ENCODE data around the gene HSDL2. TPM values are rescaled to one million over a fixed set of nuclear protein-coding genes. Genes with fewer than 3 reads are reported as not detected.

Gene HSDL2
- 10 to 100 TPM; 24.7 to 30.9 TPM for total RNA-seq

DNA sequence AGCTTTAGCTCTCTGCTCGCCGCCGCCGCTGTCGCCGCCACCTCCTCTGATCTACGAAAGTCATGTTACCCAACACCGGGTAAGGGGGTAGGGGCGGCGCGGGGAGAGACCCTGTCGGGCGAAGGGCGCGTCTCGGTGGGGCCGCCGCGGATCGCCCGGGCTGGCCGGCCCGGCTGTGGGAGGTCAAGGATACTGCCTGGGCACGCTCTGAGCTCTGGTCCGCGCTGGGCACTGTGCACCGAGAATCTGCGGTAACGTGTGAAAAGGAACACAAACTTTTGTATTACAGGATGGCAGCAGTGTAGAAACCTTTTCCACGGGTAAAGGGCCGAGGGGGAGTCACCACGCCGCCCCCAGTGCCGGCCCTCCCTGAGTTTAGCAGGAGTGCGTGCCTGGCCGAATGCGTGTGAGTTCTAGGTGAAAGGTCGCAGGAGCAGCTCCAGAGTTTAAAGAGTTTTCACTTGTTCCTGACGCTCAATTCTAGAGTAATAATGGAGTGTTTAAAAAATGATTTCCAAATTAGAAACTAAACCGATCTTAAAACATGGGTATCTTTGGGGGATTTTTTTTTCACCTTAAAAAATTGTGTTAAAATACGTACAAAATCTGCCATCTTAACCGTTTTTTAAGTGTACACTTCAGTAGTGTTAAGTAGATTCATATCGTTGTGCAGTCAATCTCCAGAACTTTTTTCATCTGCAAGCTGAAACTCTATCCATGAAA is at the start of gene HSDL2:
TSS of gene HSDL2 (plus strand) at position 7 of the 723 bp plus-strand sequence. CDS start at position 63, 56 bp downstream.
- POLR2A ChIA-PET = interaction anchor here (0.6 to 1.8 kb wide), 6 partner anchors 35 to 770 kb away, joined by 3 to 7 read pairs (median 4); partner anchors contain the start of genes INIP and PTBP3
- CTCF ChIA-PET = interaction anchor here (0.6 to 2.7 kb wide), 11 partner anchors 18 to 337 kb away, joined by 3 to 16 read pairs (median 6); partner anchors contain the start of genes INIP and PTBP3

DNA sequence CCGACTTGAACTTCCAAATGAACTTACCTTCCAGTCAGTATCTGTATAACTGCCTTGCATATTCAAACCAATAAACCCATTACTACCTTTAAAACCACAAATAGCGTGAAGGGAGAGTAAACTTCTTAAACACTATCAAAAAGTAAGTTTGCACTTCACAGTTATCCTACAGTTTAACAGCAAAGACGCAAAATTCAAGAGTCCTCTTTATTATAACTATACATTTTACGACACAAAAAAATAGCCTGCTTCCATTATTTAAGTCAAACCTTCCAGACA is 48.3 kb upstream of the HSDL2 start:
- peak overlapping the region; percentile 93 for H3K27ac Mint-ChIP-seq
- ChIA-PET CTCF (interaction anchor here (0.6 to 1.9 kb wide), 5 partner anchors 11 to 125 kb away, joined by 3 to 10 read pairs (median 4); no protein-coding TSS in a partner anchor), POLR2A (no interaction called here)
- DNase-seq = no peak
- H3K36me3 Mint-ChIP-seq (ENCODE audit: low read depth) = no peaks in the 10 kb centered on the region
- ATAC-seq = no peak
- H3K27me3 Mint-ChIP-seq = no peaks in the 10 kb centered on the region
- peaks cover 47% of the 10 kb centered on the region for H3K4me1 Mint-ChIP-seq
- H3K4me3 Mint-ChIP-seq = peak overlapping the region; percentile 89
- intact Hi-C loops (cut with DNase I, micrococcal nuclease) = loop anchor here (2.0 to 5.0 kb wide), 6 partner anchors 15 to 699 kb away; partner anchors contain the start of gene DNAJC25 (in 1 of the 2)
- H3K9me3 Mint-ChIP-seq (ENCODE audit: low read depth) = peaks cover 2% of the 10 kb centered on the region

More for the DNA sequence above, at the start of gene HSDL2:
- DNase-seq (peak; percentile 49), ATAC-seq (peak; percentile 6)
- Mint-ChIP-seq H3K4me3 (peak within 1 kb of the TSS; percentile 98), H3K4me1 (peaks cover 42% of the 10 kb centered on the region), H3K27ac (peak within 1 kb of the TSS; percentile 100), H3K36me3 (ENCODE audit: low read depth) (no peaks in the 10 kb centered on the region), H3K27me3 (no peaks in the 10 kb centered on the region), H3K9me3 (ENCODE audit: low read depth) (no peaks in the 10 kb centered on the region)
- intact Hi-C loops (cut with DNase I, micrococcal nuclease) = no loop called here

GRCh38 chr9:112332214-112332613 is 47.7 kb upstream of the HSDL2 start:
- peak overlapping the region; percentile 89 for H3K4me3 Mint-ChIP-seq
- DNase-seq (no peak), ATAC-seq (no peak)
- H3K9me3 Mint-ChIP-seq (ENCODE audit: low read depth) = peaks cover 2% of the 10 kb centered on the region
- H3K4me1 Mint-ChIP-seq = peaks cover 47% of the 10 kb centered on the region
- POLR2A ChIA-PET = interaction anchor here (0.8 to 2.1 kb wide), 2 partner anchors 47 to 219 kb away, joined by 3 to 7 read pairs; partner anchors contain the start of gene HSDL2
- intact Hi-C loops (cut with DNase I, micrococcal nuclease) = loop anchor here (2.0 to 5.0 kb wide), 8 partner anchors 35 to 700 kb away; partner anchors contain the start of genes DNAJC25 (in 1 of the 2), INIP (in 1 of the 2) and SUSD1 (in 1 of the 2)
- no peaks in the 10 kb centered on the region for H3K36me3 Mint-ChIP-seq (ENCODE audit: low read depth)
- no peaks in the 10 kb centered on the region for H3K27me3 Mint-ChIP-seq
- CTCF ChIA-PET = interaction anchor here (0.8 to 1.9 kb wide), 5 partner anchors 12 to 212 kb away, joined by 3 to 10 read pairs (median 3); no protein-coding TSS in a partner anchor
- peak overlapping the region; percentile 93 for H3K27ac Mint-ChIP-seq

DNA sequence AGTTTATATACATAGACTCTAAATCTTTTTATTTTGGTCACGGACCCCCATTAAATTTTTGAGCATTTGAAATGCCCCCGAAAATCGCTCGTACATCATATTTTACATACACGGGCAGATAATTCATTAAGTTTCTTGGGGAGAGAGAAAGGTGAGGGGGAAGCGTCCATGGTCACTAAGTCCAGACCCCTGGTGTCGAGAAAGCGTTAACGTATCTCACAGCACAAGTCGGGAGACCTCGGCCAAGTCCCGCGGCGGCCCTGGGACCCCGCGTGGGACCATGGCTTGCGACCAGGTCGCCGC is 47.3 kb upstream of the HSDL2 start:
- Mint-ChIP-seq H3K27ac (peak overlapping the region; percentile 93), H3K4me1 (peaks cover 43% of the 10 kb centered on the region), H3K4me3 (peak overlapping the region; percentile 89), H3K36me3 (ENCODE audit: low read depth) (no peaks in the 10 kb centered on the region), H3K27me3 (no peaks in the 10 kb centered on the region), H3K9me3 (ENCODE audit: low read depth) (peaks cover 2% of the 10 kb centered on the region)
- ATAC-seq = no peak
- ChIA-PET POLR2A (interaction anchor here (0.6 to 2.1 kb wide), 3 partner anchors 36 to 220 kb away, joined by 3 to 7 read pairs (median 3); partner anchors contain the start of gene HSDL2), CTCF (interaction anchor here (0.8 to 1.9 kb wide), 4 partner anchors 12 to 212 kb away, joined by 3 to 10 read pairs (median 4); no protein-coding TSS in a partner anchor)
- intact Hi-C loops (cut with DNase I, micrococcal nuclease) = loop anchor here (2.0 to 5.0 kb wide), 8 partner anchors 35 to 700 kb away; partner anchors contain the start of genes DNAJC25 (in 1 of the 2), INIP (in 1 of the 2) and SUSD1 (in 1 of the 2)
- DNase-seq = no peak

GRCh38 chr9:112332977-112333638 is 46.8 kb upstream of the HSDL2 start, which contains the start of gene PTBP3:
Gene PTBP3 (minus strand): TSS chr9:112333619. CDS start chr9:112297865, 35,754 bp downstream.
- intact Hi-C loops (cut with DNase I, micrococcal nuclease) = loop anchor here (1.0 to 5.0 kb wide), 20 partner anchors 22 to 888 kb away; partner anchors contain the start of genes INIP (in 2 of the 2), SUSD1 (in 2 of the 2), DNAJC25 (in 1 of the 2) and FKBP15 (in 1 of the 2)
- ATAC-seq (peak; percentile 70), DNase-seq (peak; percentile 85)
- Mint-ChIP-seq H3K27me3 (no peaks in the 10 kb centered on the region), H3K4me3 (peak within 1 kb of the TSS; percentile 89), H3K36me3 (ENCODE audit: low read depth) (no peaks in the 10 kb centered on the region), H3K27ac (peak within 1 kb of the TSS; percentile 98), H3K9me3 (ENCODE audit: low read depth) (peaks cover 2% of the 10 kb centered on the region), H3K4me1 (peaks cover 38% of the 10 kb centered on the region)
- ChIA-PET POLR2A (interaction anchor here (0.6 to 2.1 kb wide), 6 partner anchors 12 to 436 kb away, joined by 3 to 7 read pairs (median 4); partner anchors contain the start of genes HSDL2 and UGCG), CTCF (interaction anchor here (0.6 to 1.9 kb wide), 5 partner anchors 13 to 340 kb away, joined by 3 to 10 read pairs (median 4); partner anchors contain the start of gene HSDL2)

- ChIA-PET POLR2A (interaction anchor here (0.6 to 2.1 kb wide), 5 partner anchors 11 to 437 kb away, joined by 3 to 7 read pairs (median 4); partner anchors contain the start of genes HSDL2 and UGCG), CTCF (interaction anchor here (0.6 to 1.4 kb wide), 4 partner anchors 45 to 340 kb away, joined by 3 to 6 read pairs (median 4); partner anchors contain the start of gene HSDL2)
- H3K4me1 Mint-ChIP-seq = peaks cover 33% of the 10 kb centered on the region
- H3K4me3 Mint-ChIP-seq = peak overlapping the region; percentile 89
- ATAC-seq = peak; percentile 84
- no peaks in the 10 kb centered on the region for H3K36me3 Mint-ChIP-seq (ENCODE audit: low read depth)
- peak; percentile 97 for DNase-seq
- H3K9me3 Mint-ChIP-seq (ENCODE audit: low read depth) = no peaks in the 10 kb centered on the region
- no peaks in the 10 kb centered on the region for H3K27me3 Mint-ChIP-seq
- intact Hi-C loops (cut with DNase I, micrococcal nuclease) = loop anchor here (1.0 to 5.0 kb wide), 20 partner anchors 21 to 887 kb away; partner anchors contain the start of genes INIP (in 2 of the 2), SUSD1 (in 2 of the 2), DNAJC25 (in 1 of the 2) and FKBP15 (in 1 of the 2)
- H3K27ac Mint-ChIP-seq = peak overlapping the region; percentile 98
These were observed 46.1 kb upstream of the HSDL2 start for GRCh38 chr9:112333639-112334431.

DNA sequence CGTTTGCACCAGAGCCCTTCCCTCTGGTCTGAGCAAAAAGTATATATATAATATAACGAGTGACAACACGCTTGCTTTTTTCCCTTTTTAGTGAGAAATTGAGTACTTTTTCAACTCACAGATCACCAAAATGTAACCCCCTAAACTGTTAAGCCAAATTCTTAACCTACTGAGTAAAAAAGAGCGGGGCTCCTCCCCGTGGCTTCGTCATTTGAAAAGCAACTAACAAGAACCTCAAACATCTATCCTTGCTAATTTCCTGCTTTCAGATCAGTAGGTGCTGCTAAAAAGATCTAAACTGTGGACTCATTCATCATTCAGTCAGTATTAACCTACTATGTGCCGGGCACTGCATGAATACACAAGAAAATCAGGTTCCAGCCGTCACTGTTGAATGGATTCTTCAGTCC is 45.5 kb upstream of the HSDL2 start:
- POLR2A ChIA-PET = interaction anchor here (2.1 kb wide), 1 partner anchor 45 kb away, joined by 7 read pairs; the partner anchor contains the start of gene HSDL2
- Mint-ChIP-seq H3K4me3 (peak overlapping the region; percentile 89), H3K27ac (peak overlapping the region; percentile 98), H3K36me3 (ENCODE audit: low read depth) (no peaks in the 10 kb centered on the region), H3K9me3 (ENCODE audit: low read depth) (no peaks in the 10 kb centered on the region), H3K4me1 (peaks cover 31% of the 10 kb centered on the region), H3K27me3 (no peaks in the 10 kb centered on the region)
- intact Hi-C loops (cut with DNase I, micrococcal nuclease) = loop anchor here (1.0 to 5.0 kb wide), 8 partner anchors 26 to 702 kb away; partner anchors contain the start of gene DNAJC25 (in 1 of the 2)
- DNase-seq (peak; percentile 76), ATAC-seq (peak; percentile 33)
- CTCF ChIA-PET = interaction anchor here (1.0 to 1.4 kb wide), 3 partner anchors 10 to 45 kb away, joined by 4 to 6 read pairs (median 5); partner anchors contain the start of gene HSDL2

DNA sequence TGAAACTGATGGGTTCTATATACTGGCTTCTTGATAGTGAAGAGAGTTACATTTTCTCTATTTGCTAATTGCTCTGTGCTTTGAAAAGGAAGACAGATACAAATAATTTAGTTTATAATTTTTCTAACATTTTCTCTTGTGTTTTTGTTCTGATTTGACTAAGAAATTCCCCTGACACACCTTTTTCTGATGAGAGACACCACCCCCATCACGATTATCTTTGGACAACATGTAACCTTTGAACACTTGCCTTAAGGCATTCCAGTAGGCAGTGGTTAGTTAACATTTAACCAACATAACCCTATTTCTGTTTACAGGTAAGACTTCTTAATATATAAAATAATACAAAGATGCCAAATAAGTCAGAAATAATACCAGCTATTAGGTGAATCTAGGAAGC is 42.4 kb upstream of the HSDL2 start:
- CTCF ChIA-PET = interaction anchor here (0.5 to 1.1 kb wide), 4 partner anchors 13 to 240 kb away, joined by 3 read pairs; partner anchors contain the start of gene HSDL2
- Mint-ChIP-seq H3K27me3 (no peaks in the 10 kb centered on the region), H3K4me3 (no peak overlapping the region), H3K27ac (no peak overlapping the region), H3K9me3 (ENCODE audit: low read depth) (no peaks in the 10 kb centered on the region), H3K36me3 (ENCODE audit: low read depth) (no peaks in the 10 kb centered on the region), H3K4me1 (peaks cover 9% of the 10 kb centered on the region)
- POLR2A ChIA-PET = no interaction called here
- intact Hi-C loops (cut with DNase I, micrococcal nuclease) = no loop called here
- DNase-seq (no peak), ATAC-seq (no peak)

DNA sequence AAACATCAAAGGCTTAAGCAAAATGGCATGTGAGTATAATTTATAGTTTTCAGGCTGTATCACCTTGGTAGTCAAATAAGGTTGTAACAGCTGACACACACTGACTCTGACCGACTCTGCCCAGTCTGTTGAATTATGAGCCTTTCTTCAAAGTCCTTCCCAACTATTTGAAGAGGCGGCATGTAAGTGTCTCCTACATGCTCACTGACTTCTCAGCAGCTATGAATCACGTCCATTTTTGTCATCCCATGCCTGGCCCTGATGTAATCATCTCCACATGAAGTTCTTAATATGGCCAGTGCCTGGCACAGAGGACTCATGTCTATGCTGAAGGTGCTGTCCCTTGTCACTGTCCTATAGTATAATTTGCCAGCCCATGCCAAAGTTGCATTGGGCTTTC is 41.3 kb upstream of the HSDL2 start:
- H3K27me3 Mint-ChIP-seq = no peaks in the 10 kb centered on the region
- CTCF ChIA-PET = no interaction called here
- no peaks in the 10 kb centered on the region for H3K36me3 Mint-ChIP-seq (ENCODE audit: low read depth)
- POLR2A ChIA-PET = no interaction called here
- ATAC-seq = no peak
- no peak overlapping the region for H3K4me3 Mint-ChIP-seq
- H3K4me1 Mint-ChIP-seq = peaks cover 9% of the 10 kb centered on the region
- H3K9me3 Mint-ChIP-seq (ENCODE audit: low read depth) = no peaks in the 10 kb centered on the region
- H3K27ac Mint-ChIP-seq = no peak overlapping the region
- intact Hi-C loops (cut with DNase I, micrococcal nuclease) = no loop called here
- DNase-seq = no peak

DNA sequence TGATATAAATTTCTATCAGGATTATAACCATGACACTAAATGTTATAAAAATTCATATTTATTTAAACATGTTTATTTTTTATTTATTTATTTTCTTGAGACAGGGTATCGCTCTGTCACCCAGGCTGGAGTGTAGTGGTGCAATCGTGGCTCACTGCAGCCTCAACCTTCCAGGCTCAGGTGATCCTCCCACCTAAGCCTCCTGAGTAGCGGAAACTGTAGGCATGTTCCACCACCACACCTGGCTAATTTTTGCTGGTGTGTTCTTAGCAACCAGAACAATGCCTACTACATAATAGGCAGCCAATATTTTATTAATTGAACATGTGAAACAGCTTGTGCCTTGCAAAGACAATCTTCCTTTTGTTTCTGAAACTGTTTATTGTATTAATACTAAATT is 40.0 kb upstream of the HSDL2 start:
- intact Hi-C loops (cut with DNase I, micrococcal nuclease) = no loop called here
- DNase-seq (no peak), ATAC-seq (no peak)
- Mint-ChIP-seq H3K27me3 (no peaks in the 10 kb centered on the region), H3K27ac (no peak overlapping the region), H3K9me3 (ENCODE audit: low read depth) (no peaks in the 10 kb centered on the region), H3K4me1 (peaks cover 5% of the 10 kb centered on the region), H3K36me3 (ENCODE audit: low read depth) (no peaks in the 10 kb centered on the region), H3K4me3 (no peak overlapping the region)
- CTCF ChIA-PET = interaction anchor here (0.6 kb wide), 1 partner anchor 103 kb away, joined by 3 read pairs; no protein-coding TSS in a partner anchor
- POLR2A ChIA-PET = no interaction called here
